Muscle layer of colon (tissue), 2 donors: Measurements from ENCODE around the gene UBE2C.

Experiments used
- H3K27ac ChIP-seq: one replicate; pipeline ENCODE4 v1.7.0; 2013; ENCODE audit warnings: low read depth, mild to moderate bottlenecking, low read length, moderate library complexity
- H3K27me3 ChIP-seq, 2 donors: one replicate each; pipeline ENCODE4 v1.7.0; 2013; ENCODE audit warnings: low read length in 2 of 2, mild to moderate bottlenecking in 2 of 2; ENCODE audit not compliant: insufficient read depth in 2 of 2, control insufficient read depth in 1 of 2
- H3K36me3 ChIP-seq: one replicate; pipeline ENCODE4 v1.7.0; 2013; ENCODE audit warnings: mild to moderate bottlenecking, low read length; ENCODE audit not compliant: insufficient read depth
- H3K4me1 ChIP-seq: one replicate; pipeline ENCODE4 v1.7.0; 2013; ENCODE audit warnings: mild to moderate bottlenecking, low read length; ENCODE audit not compliant: insufficient read depth
- H3K4me3 ChIP-seq, 2 donors: one replicate each; pipeline ENCODE4 v1.7.0; 2013; ENCODE audit warnings: low read length in 2 of 2, low read depth in 1 of 2, mild to moderate bottlenecking in 1 of 2, moderate library complexity in 1 of 2
- H3K9ac ChIP-seq: one replicate; pipeline ENCODE4 v1.7.0; 2013; ENCODE audit warnings: low read length
- H3K9me3 ChIP-seq: one replicate; pipeline ENCODE4 v1.7.0; 2013; ENCODE audit warnings: mild to moderate bottlenecking, low read length
- donor health status: abdominal sarcoma.
- donor health status: Adenocarcinoma of cecum.

UBE2C gene

GRCh38 chr20:45863543-45864470 lies 51.4 kb downstream of the UBE2C start:
- Histone ChIP-seq H3K4me3 (no peak overlapping the region), H3K27me3 (no peaks in the 10 kb centered on the region), H3K4me1 (peaks cover 6% of the 10 kb centered on the region), H3K9me3 (no peaks in the 10 kb centered on the region), H3K27ac (no peak overlapping the region), H3K36me3 (no peaks in the 10 kb centered on the region), H3K9ac (no peak overlapping the region)

- H3K36me3 ChIP-seq = no peaks in the 10 kb centered on the region
- H3K27ac ChIP-seq = no peak overlapping the region
- peaks cover 6% of the 10 kb centered on the region for H3K4me1 ChIP-seq
- H3K4me3 ChIP-seq = no peak overlapping the region
- no peaks in the 10 kb centered on the region for H3K27me3 ChIP-seq
- H3K9me3 ChIP-seq = no peaks in the 10 kb centered on the region
- no peak overlapping the region for H3K9ac ChIP-seq
Observed at GRCh38 chr20:45866454-45866853, 54.0 kb downstream of the UBE2C start.
